CD14-positive monocyte (primary cell): ENCODE measurements around the gene SLC30A3. TPM values are rescaled to one million over a fixed set of nuclear protein-coding genes. Genes with fewer than 3 reads are reported as not detected.

Source experiments
- DNase-seq, 3 donors: peaks; one replicate each; pipeline ENCODE4 v3.0.0-alpha.2; 2011 to 2022
- H2AFZ ChIP-seq: 2 replicates; pipeline ENCODE4 v1.6.0; 2012; ENCODE audit warnings: mild to moderate bottlenecking, low read depth, low read length, inconsistent platforms; ENCODE audit not compliant: insufficient read depth, poor library complexity, severe bottlenecking
- H3K27ac ChIP-seq, 2 donors: 1 replicate in 1 of 2; 2 replicates in 1 of 2; pipeline ENCODE4 v1.5.1; 2012 to 2013; ENCODE audit warnings: low read length in 2 of 2, control low read depth in 1 of 2, inconsistent platforms in 1 of 2, low read depth in 1 of 2, mild to moderate bottlenecking in 1 of 2
- H3K27me3 ChIP-seq, 2 donors: one replicate each; pipeline versions ENCODE4 v1.6.0 to v1.6.1; 2011 to 2013; ENCODE audit warnings: low read length in 2 of 2; ENCODE audit not compliant: control insufficient read depth in 2 of 2, insufficient read depth in 2 of 2
- H3K36me3 ChIP-seq, 2 donors: replicated peaks in 1 of 2; 1 replicate in 1 of 2; 2 replicates in 1 of 2; pipeline versions ENCODE4 v1.5.1 to v1.6.1; 2012 to 2013; ENCODE audit warnings: low read length in 2 of 2, control low read depth in 1 of 2, inconsistent platforms in 1 of 2, mild to moderate bottlenecking in 1 of 2; ENCODE audit not compliant: insufficient read depth in 2 of 2, control insufficient read depth in 1 of 2
- H3K4me1 ChIP-seq, 2 donors: 1 replicate in 1 of 2; 2 replicates in 1 of 2; pipeline versions ENCODE4 v1.5.1 to v1.6.1; 2012 to 2013; ENCODE audit warnings: low read length in 2 of 2, control low read depth in 1 of 2, inconsistent platforms in 1 of 2, mild to moderate bottlenecking in 1 of 2, moderate library complexity in 1 of 2; ENCODE audit not compliant: insufficient read depth in 2 of 2, control insufficient read depth in 1 of 2
- H3K4me2 ChIP-seq: replicated peaks from 2 replicates; pipeline ENCODE3; 2012; ENCODE audit warnings: low read length, moderate library complexity, mild to moderate bottlenecking; ENCODE audit not compliant: poor library complexity, severe bottlenecking; ENCODE audit errors: extremely low read depth
- H3K4me3 ChIP-seq, 3 experiments: fragments of 200-600 bp in 1 of 3; sonication (generic) in 1 of 3; replicated peaks in 1 of 3; 1 replicate in 2 of 3; 2 replicates in 1 of 3; pipeline ENCODE4 v1.5.1; 2011 to 2013; ENCODE audit warnings: low read length in 3 of 3, mild to moderate bottlenecking in 3 of 3, control low read depth in 2 of 3, low read depth in 2 of 3, inconsistent platforms in 1 of 3, moderate library complexity in 1 of 3
- H3K79me2 ChIP-seq: 2 replicates; pipeline ENCODE4 v1.6.0; 2012; ENCODE audit warnings: mild to moderate bottlenecking, control low read depth, inconsistent platforms, low read length, moderate library complexity; ENCODE audit not compliant: insufficient read depth
- H3K9ac ChIP-seq: 2 replicates; pipeline ENCODE4 v1.6.0; 2017; ENCODE audit warnings: low read length, mild to moderate bottlenecking; ENCODE audit not compliant: insufficient read depth, poor library complexity, severe bottlenecking
- H3K9me3 ChIP-seq, 2 donors: replicated peaks in 1 of 2; 1 replicate in 1 of 2; 2 replicates in 1 of 2; pipeline versions ENCODE4 v1.5.1 to v1.6.1; 2012 to 2013; ENCODE audit warnings: low read length in 2 of 2, control low read depth in 1 of 2; ENCODE audit not compliant: control insufficient read depth in 1 of 2, insufficient read depth in 1 of 2
- H4K20me1 ChIP-seq: 2 replicates; pipeline ENCODE4 v1.6.0; 2012; ENCODE audit warnings: mild to moderate bottlenecking, low read length, control low read depth, moderate library complexity; ENCODE audit not compliant: insufficient read depth
- H3K27ac Mint-ChIP-seq, 7 donors: one replicate each; pipeline ENCODE4 v1.8.0; 2020; ENCODE audit warnings: mild to moderate bottlenecking in 7 of 7, mixed read lengths in 7 of 7, moderate library complexity in 6 of 7, inconsistent platforms in 2 of 7
- H3K27me3 Mint-ChIP-seq, 3 donors: one replicate each; pipeline ENCODE4 v1.8.0; 2021 to 2022; ENCODE audit warnings: low read depth in 3 of 3, mild to moderate bottlenecking in 3 of 3, mixed read lengths in 3 of 3, moderate library complexity in 3 of 3, inconsistent platforms in 1 of 3
- H3K36me3 Mint-ChIP-seq, 2 donors: one replicate each; pipeline ENCODE4 v1.8.0; 2020; ENCODE audit warnings: mixed read lengths in 2 of 2, inconsistent platforms in 1 of 2, mild to moderate bottlenecking in 1 of 2
- H3K4me1 Mint-ChIP-seq: one replicate; pipeline ENCODE4 v1.8.0; 2020; ENCODE audit warnings: mild to moderate bottlenecking, mixed read lengths
- H3K4me3 Mint-ChIP-seq, 2 donors: one replicate each; pipeline ENCODE4 v1.8.0; 2020; ENCODE audit warnings: mild to moderate bottlenecking in 2 of 2, mixed read lengths in 2 of 2, moderate library complexity in 1 of 2
- H3K9me3 Mint-ChIP-seq, 7 donors: one replicate each; pipeline ENCODE4 v1.8.0; 2020 to 2022; ENCODE audit warnings: mixed read lengths in 7 of 7, mild to moderate bottlenecking in 6 of 7, moderate library complexity in 6 of 7, inconsistent platforms in 2 of 7
- WGBS: methylation state at CpG from one replicate; pipeline ENCODE4 v1.1.5; 2013; ENCODE audit warnings: missing lambda C conversion rate; ENCODE audit not compliant: insufficient coverage; 5-methylcytosine and 5-hydroxymethylcytosine counted together
- intact Hi-C, 2 donors: fragments of 100-400 bp; cut with micrococcal nuclease; formaldehyde crosslinking; loops; one replicate each; pipeline versions ENCODE4 v1.15.0 to v1.15.1; 2023
- polyA plus RNA-seq, 3 donors: library from polyadenylated mRNA; depleted of rRNA in 1 of 3; unstranded in 2 of 3; stranded (reverse) in 1 of 3; fragments of 300-500 nt in 2 of 3; fragments of >200 nt in 1 of 3; fragmentation: Illumina TruSeq in 2 of 3; gene quantifications; 1 replicate in 2 of 3; 2 replicates in 1 of 3; pipeline ENCODE4 v1.2.3, GENCODE V29; 2012 to 2021
- TF ChIP-seq, protein P1 (sequence below): fragments of 200-600 bp; IDR thresholded peaks from one replicate; pipeline ENCODE4 v1.8.0; 2022; ENCODE audit warnings: antibody characterized with exemption, mild to moderate bottlenecking

SLC30A3 gene
- polyA plus RNA-seq, 3 donors: 0.08 TPM; not detected in 2

- H3K27ac ChIP-seq: no peak overlapping the region
- no peak for DNase-seq
- no peak overlapping the region for H3K4me2 ChIP-seq
- no peak overlapping the region for H3K9ac ChIP-seq
- H3K27me3 ChIP-seq: no peaks in the 10 kb centered on the region
- H3K27ac Mint-ChIP-seq: peak overlapping the region in 1 of 7 donors; percentile 27
- no peak overlapping the region for H3K4me3 ChIP-seq
- H3K79me2 ChIP-seq: peaks cover 3% of the 10 kb centered on the region
- no peaks in the 10 kb centered on the region for H4K20me1 ChIP-seq
- H3K36me3 ChIP-seq: peaks cover 52 to 78% of the 10 kb centered on the region in 2 donors
- intact Hi-C loops: no loop called here
- H3K27me3 Mint-ChIP-seq: peaks cover 0 to 5% (median 0%) of the 10 kb centered on the region in 3 donors
- TF ChIP-seq, protein P1, sequence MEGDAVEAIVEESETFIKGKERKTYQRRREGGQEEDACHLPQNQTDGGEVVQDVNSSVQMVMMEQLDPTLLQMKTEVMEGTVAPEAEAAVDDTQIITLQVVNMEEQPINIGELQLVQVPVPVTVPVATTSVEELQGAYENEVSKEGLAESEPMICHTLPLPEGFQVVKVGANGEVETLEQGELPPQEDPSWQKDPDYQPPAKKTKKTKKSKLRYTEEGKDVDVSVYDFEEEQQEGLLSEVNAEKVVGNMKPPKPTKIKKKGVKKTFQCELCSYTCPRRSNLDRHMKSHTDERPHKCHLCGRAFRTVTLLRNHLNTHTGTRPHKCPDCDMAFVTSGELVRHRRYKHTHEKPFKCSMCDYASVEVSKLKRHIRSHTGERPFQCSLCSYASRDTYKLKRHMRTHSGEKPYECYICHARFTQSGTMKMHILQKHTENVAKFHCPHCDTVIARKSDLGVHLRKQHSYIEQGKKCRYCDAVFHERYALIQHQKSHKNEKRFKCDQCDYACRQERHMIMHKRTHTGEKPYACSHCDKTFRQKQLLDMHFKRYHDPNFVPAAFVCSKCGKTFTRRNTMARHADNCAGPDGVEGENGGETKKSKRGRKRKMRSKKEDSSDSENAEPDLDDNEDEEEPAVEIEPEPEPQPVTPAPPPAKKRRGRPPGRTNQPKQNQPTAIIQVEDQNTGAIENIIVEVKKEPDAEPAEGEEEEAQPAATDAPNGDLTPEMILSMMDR: no peak
- H2AFZ ChIP-seq: no peak overlapping the region
- peaks cover 70 to 80% of the 10 kb centered on the region in 2 donors for H3K36me3 Mint-ChIP-seq
- H3K4me1 ChIP-seq: peaks cover 9 to 10% of the 10 kb centered on the region in 2 donors
- no peaks in the 10 kb centered on the region for H3K9me3 ChIP-seq
- 100% methylated on average over 5 of the region's 5 CpGs for WGBS
- H3K4me3 Mint-ChIP-seq: no peak overlapping the region
- peaks cover 10% of the 10 kb centered on the region for H3K4me1 Mint-ChIP-seq
- H3K9me3 Mint-ChIP-seq: no peaks in the 10 kb centered on the region
Measured at GRCh38 chr2:27222407-27222806, 40.4 kb downstream of the SLC30A3 start.

GRCh38 chr2:27221166-27221565 lies 41.7 kb downstream of the SLC30A3 start:
- Histone ChIP-seq H2AFZ (no peak overlapping the region), H3K4me2 (no peak overlapping the region), H3K27ac (no peak overlapping the region), H3K4me3 (no peak overlapping the region), H3K9me3 (no peaks in the 10 kb centered on the region), H3K79me2 (peaks cover 3% of the 10 kb centered on the region), H3K27me3 (no peaks in the 10 kb centered on the region), H3K4me1 (peaks cover 12 to 19% of the 10 kb centered on the region in 2 donors), H4K20me1 (no peaks in the 10 kb centered on the region), H3K9ac (no peak overlapping the region), H3K36me3 (peaks cover 40 to 69% of the 10 kb centered on the region in 2 donors)
- Mint-ChIP-seq H3K4me1 (peaks cover 17% of the 10 kb centered on the region), H3K36me3 (peaks cover 57 to 72% of the 10 kb centered on the region in 2 donors), H3K27ac (peak overlapping the region in 2 of 7 donors; percentile 37 to 54), H3K9me3 (peaks cover 0 to 2% (median 0%) of the 10 kb centered on the region in 7 donors), H3K4me3 (no peak overlapping the region), H3K27me3 (peaks cover 0 to 5% (median 0%) of the 10 kb centered on the region in 3 donors)
- no CpG with 5 or more reads among the region's 3 CpGs for WGBS
- DNase-seq: no peak
- intact Hi-C loops: no loop called here
- TF ChIP-seq, protein P1: no peak
